Measurements from ENCODE around the gene AKAP8L. TPM values are rescaled to one million over a fixed set of nuclear protein-coding genes. Genes with fewer than 3 reads are reported as not detected.

Gene AKAP8L
- total and polyA plus RNA-seq, 2 of the 8 experiments (the other 6 are each of a cell fraction or from before 2014, with no cell fraction given) = 75.1 to 138 TPM

DNA sequence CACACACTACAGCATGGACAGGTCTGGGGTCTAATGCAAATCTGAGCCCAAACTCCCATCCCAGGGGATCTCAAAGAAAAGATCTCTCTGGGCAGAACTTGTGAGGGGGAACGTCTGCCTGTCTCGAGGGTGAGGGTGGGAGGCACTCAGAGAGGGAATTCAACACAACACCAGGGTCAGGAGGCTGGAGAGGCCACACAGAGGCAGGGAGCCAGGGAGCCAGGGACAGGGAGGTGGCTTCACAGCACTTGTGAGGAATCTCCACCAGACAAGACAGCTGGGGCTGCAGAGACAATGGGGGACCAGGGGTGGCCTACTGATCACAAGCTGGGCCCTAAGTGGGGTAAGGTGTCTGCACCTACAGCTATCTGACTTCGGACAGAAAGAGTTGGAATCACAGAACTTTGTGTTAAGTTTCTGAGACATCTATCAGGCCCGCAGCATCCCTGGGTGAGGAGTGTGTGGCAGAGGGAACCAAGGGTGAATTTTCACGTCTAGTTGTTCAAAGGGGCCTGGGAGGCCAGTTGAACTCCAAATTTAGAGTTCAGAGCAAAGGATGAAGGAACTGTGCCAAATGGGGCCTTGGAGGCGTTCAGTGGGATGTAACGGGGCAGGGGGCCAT lies 12.7 kb upstream of the AKAP8L start (continued):
- TF ChIP-seq, protein P1, sequence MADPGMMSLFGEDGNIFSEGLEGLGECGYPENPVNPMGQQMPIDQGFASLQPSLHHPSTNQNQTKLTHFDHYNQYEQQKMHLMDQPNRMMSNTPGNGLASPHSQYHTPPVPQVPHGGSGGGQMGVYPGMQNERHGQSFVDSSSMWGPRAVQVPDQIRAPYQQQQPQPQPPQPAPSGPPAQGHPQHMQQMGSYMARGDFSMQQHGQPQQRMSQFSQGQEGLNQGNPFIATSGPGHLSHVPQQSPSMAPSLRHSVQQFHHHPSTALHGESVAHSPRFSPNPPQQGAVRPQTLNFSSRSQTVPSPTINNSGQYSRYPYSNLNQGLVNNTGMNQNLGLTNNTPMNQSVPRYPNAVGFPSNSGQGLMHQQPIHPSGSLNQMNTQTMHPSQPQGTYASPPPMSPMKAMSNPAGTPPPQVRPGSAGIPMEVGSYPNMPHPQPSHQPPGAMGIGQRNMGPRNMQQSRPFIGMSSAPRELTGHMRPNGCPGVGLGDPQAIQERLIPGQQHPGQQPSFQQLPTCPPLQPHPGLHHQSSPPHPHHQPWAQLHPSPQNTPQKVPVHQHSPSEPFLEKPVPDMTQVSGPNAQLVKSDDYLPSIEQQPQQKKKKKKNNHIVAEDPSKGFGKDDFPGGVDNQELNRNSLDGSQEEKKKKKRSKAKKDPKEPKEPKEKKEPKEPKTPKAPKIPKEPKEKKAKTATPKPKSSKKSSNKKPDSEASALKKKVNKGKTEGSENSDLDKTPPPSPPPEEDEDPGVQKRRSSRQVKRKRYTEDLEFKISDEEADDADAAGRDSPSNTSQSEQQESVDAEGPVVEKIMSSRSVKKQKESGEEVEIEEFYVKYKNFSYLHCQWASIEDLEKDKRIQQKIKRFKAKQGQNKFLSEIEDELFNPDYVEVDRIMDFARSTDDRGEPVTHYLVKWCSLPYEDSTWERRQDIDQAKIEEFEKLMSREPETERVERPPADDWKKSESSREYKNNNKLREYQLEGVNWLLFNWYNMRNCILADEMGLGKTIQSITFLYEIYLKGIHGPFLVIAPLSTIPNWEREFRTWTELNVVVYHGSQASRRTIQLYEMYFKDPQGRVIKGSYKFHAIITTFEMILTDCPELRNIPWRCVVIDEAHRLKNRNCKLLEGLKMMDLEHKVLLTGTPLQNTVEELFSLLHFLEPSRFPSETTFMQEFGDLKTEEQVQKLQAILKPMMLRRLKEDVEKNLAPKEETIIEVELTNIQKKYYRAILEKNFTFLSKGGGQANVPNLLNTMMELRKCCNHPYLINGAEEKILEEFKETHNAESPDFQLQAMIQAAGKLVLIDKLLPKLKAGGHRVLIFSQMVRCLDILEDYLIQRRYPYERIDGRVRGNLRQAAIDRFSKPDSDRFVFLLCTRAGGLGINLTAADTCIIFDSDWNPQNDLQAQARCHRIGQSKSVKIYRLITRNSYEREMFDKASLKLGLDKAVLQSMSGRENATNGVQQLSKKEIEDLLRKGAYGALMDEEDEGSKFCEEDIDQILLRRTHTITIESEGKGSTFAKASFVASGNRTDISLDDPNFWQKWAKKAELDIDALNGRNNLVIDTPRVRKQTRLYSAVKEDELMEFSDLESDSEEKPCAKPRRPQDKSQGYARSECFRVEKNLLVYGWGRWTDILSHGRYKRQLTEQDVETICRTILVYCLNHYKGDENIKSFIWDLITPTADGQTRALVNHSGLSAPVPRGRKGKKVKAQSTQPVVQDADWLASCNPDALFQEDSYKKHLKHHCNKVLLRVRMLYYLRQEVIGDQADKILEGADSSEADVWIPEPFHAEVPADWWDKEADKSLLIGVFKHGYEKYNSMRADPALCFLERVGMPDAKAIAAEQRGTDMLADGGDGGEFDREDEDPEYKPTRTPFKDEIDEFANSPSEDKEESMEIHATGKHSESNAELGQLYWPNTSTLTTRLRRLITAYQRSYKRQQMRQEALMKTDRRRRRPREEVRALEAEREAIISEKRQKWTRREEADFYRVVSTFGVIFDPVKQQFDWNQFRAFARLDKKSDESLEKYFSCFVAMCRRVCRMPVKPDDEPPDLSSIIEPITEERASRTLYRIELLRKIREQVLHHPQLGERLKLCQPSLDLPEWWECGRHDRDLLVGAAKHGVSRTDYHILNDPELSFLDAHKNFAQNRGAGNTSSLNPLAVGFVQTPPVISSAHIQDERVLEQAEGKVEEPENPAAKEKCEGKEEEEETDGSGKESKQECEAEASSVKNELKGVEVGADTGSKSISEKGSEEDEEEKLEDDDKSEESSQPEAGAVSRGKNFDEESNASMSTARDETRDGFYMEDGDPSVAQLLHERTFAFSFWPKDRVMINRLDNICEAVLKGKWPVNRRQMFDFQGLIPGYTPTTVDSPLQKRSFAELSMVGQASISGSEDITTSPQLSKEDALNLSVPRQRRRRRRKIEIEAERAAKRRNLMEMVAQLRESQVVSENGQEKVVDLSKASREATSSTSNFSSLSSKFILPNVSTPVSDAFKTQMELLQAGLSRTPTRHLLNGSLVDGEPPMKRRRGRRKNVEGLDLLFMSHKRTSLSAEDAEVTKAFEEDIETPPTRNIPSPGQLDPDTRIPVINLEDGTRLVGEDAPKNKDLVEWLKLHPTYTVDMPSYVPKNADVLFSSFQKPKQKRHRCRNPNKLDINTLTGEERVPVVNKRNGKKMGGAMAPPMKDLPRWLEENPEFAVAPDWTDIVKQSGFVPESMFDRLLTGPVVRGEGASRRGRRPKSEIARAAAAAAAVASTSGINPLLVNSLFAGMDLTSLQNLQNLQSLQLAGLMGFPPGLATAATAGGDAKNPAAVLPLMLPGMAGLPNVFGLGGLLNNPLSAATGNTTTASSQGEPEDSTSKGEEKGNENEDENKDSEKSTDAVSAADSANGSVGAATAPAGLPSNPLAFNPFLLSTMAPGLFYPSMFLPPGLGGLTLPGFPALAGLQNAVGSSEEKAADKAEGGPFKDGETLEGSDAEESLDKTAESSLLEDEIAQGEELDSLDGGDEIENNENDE (IDR thresholded peaks at IDR 0.05; ENCODE audit: insufficient replicate concordance, low read length) = no peak
- TF ChIP-seq SIX5 (IDR thresholded peaks at IDR 0.05; ENCODE audit: low read depth, low read length) (no peak), SP2 (IDR thresholded peaks at IDR 0.05; ENCODE audit: low read length) (no peak), POLR2A (IDR thresholded peaks at IDR 0.05; ENCODE audit: control extremely low read depth in 1 of 2, low read depth in 2 of 2, low read length in 2 of 2) (no peak), RXRA (IDR thresholded peaks at IDR 0.05; ENCODE audit: insufficient read depth, low read depth, low read length) (no peak), RBBP5 (IDR thresholded peaks at IDR 0.05; ENCODE audit: borderline replicate concordance, low read depth, low read length) (no peak), CBX5 (IDR thresholded peaks at IDR 0.05; ENCODE audit: low read depth, low read length) (no peak), GABPA (IDR thresholded peaks at IDR 0.05; ENCODE audit: borderline replicate concordance, insufficient read depth, low read length) (no peak), SRF (IDR thresholded peaks at IDR 0.05; ENCODE audit: low read depth, low read length) (no peak), JUN (IDR thresholded peaks at IDR 0.05; ENCODE audit: low read depth, low read length) (no peak), SP4 (IDR thresholded peaks at IDR 0.05; ENCODE audit: low read length) (no peak), TCF12 (IDR thresholded peaks at IDR 0.05; ENCODE audit: low read depth, low read length) (no peak), CHD1 (IDR thresholded peaks at IDR 0.05; ENCODE audit: low read depth, low read length) (no peak)

Measured in H1 (cell line).